ENCODE results near the gene SCPEP1. TPM values are rescaled to one million over a fixed set of nuclear protein-coding genes. Genes with fewer than 3 reads are reported as not detected.
A peak's percentile ranks its signal among the peaks of the same experiment; 100 is the strongest.
"Not testable (repeated sequence)": the region's sequence is repeated elsewhere in the genome, so short reads cannot be mapped to it uniquely, and the experiment has no call there.

The SCPEP1 gene
- total RNA-seq, 2 experiments from 2014 or later = 25.0 to 27.1 TPM

- POLR2A ChIA-PET = no interaction called here
- Mint-ChIP-seq H3K9me3 (no peaks in the 10 kb centered on the region), H3K4me3 (no peak overlapping the region), H3K27ac (no peak overlapping the region), H3K36me3 (ENCODE audit: low read depth) (no peaks in the 10 kb centered on the region), H3K4me1 (peaks cover 4% of the 10 kb centered on the region), H3K27me3 (peaks cover 22% of the 10 kb centered on the region)
- DNase-seq = no peak
- CTCF ChIA-PET = interaction anchor here (1.4 kb wide), 1 partner anchor 12 kb away, joined by 3 read pairs; the partner anchor contains the start of gene COIL
Observed at GRCh38 chr17:56972111-56972730, 5.7 kb upstream of the SCPEP1 start.

GRCh38 chr17:56973520-56973919 lies 4.4 kb upstream of the SCPEP1 start:
- H3K9me3 Mint-ChIP-seq = no peaks in the 10 kb centered on the region
- DNase-seq = no peak
- H3K4me1 Mint-ChIP-seq = peaks cover 10% of the 10 kb centered on the region
- H3K27me3 Mint-ChIP-seq = peaks cover 22% of the 10 kb centered on the region
- no peak overlapping the region for H3K4me3 Mint-ChIP-seq
- no peaks in the 10 kb centered on the region for H3K36me3 Mint-ChIP-seq (ENCODE audit: low read depth)
- POLR2A ChIA-PET = no interaction called here
- H3K27ac Mint-ChIP-seq = no peak overlapping the region
- CTCF ChIA-PET = no interaction called here

- ChIA-PET POLR2A (interaction anchor here (1.4 kb wide), 1 partner anchor 14 kb away, joined by 3 read pairs; the partner anchor contains the start of gene COIL), CTCF (no interaction called here)
- Mint-ChIP-seq H3K4me3 (no peak overlapping the region), H3K27ac (no peak overlapping the region), H3K36me3 (ENCODE audit: low read depth) (no peaks in the 10 kb centered on the region), H3K4me1 (peaks cover 15% of the 10 kb centered on the region), H3K27me3 (peaks cover 22% of the 10 kb centered on the region), H3K9me3 (no peaks in the 10 kb centered on the region)
- DNase-seq = no peak
Observed at GRCh38 chr17:56974055-56974454, 3.9 kb upstream of the SCPEP1 start.

GRCh38 chr17:56975656-56976055 lies 2.3 kb upstream of the SCPEP1 start:
- H3K4me1 Mint-ChIP-seq = peaks cover 25% of the 10 kb centered on the region
- peaks cover 19% of the 10 kb centered on the region for H3K27me3 Mint-ChIP-seq
- H3K27ac Mint-ChIP-seq = no peak overlapping the region
- no peaks in the 10 kb centered on the region for H3K36me3 Mint-ChIP-seq (ENCODE audit: low read depth)
- DNase-seq = no peak
- ChIA-PET CTCF (no interaction called here), POLR2A (interaction anchor here (1.4 kb wide), 1 partner anchor 15 kb away, joined by 3 read pairs; the partner anchor contains the start of gene COIL)
- no peaks in the 10 kb centered on the region for H3K9me3 Mint-ChIP-seq
- H3K4me3 Mint-ChIP-seq = no peak overlapping the region

GRCh38 chr17:56976941-56977608 lies 856 bp upstream of the SCPEP1 start:
- H3K27me3 Mint-ChIP-seq = peaks cover 19% of the 10 kb centered on the region
- H3K4me1 Mint-ChIP-seq = peaks cover 25% of the 10 kb centered on the region
- POLR2A ChIA-PET = interaction anchor here (0.9 to 2.7 kb wide), 5 partner anchors 11 to 144 kb away, joined by 3 to 15 read pairs (median 8); partner anchors contain the start of genes AKAP1 and COIL
- H3K36me3 Mint-ChIP-seq (ENCODE audit: low read depth) = no peaks in the 10 kb centered on the region
- no peak for DNase-seq
- CTCF ChIA-PET = interaction anchor here (1.1 kb wide), 1 partner anchor 157 kb away, joined by 3 read pairs; no protein-coding TSS in a partner anchor
- no peak overlapping the region for H3K27ac Mint-ChIP-seq
- peak overlapping the region; percentile 43 for H3K4me3 Mint-ChIP-seq
- no peaks in the 10 kb centered on the region for H3K9me3 Mint-ChIP-seq

- Mint-ChIP-seq H3K9me3 (no peaks in the 10 kb centered on the region), H3K27me3 (peaks cover 19% of the 10 kb centered on the region), H3K4me3 (peak overlapping the region; percentile 85), H3K36me3 (ENCODE audit: low read depth) (no peaks in the 10 kb centered on the region), H3K27ac (peak overlapping the region; percentile 80), H3K4me1 (peaks cover 25% of the 10 kb centered on the region)
- no peak for DNase-seq
- ChIA-PET POLR2A (interaction anchor here (0.6 to 2.7 kb wide), 10 partner anchors 8 to 1557 kb away, joined by 3 to 15 read pairs (median 3); partner anchors contain the start of genes AKAP1, C17orf67, COIL and DGKE), CTCF (interaction anchor here (0.7 to 1.4 kb wide), 6 partner anchors 11 to 1376 kb away, joined by 3 to 5 read pairs (median 3); no protein-coding TSS in a partner anchor)
Observed at GRCh38 chr17:56978441-56979090, 635 bp downstream of the SCPEP1 start.

GRCh38 chr17:56979091-56979480 lies 1.2 kb downstream of the SCPEP1 start:
- H3K27ac Mint-ChIP-seq = peak overlapping the region; percentile 29
- peaks cover 19% of the 10 kb centered on the region for H3K27me3 Mint-ChIP-seq
- H3K4me1 Mint-ChIP-seq = peaks cover 25% of the 10 kb centered on the region
- no peaks in the 10 kb centered on the region for H3K9me3 Mint-ChIP-seq
- H3K4me3 Mint-ChIP-seq = peak overlapping the region; percentile 85
- H3K36me3 Mint-ChIP-seq (ENCODE audit: low read depth) = peaks cover 2% of the 10 kb centered on the region
- CTCF ChIA-PET = interaction anchor here (0.8 to 1.4 kb wide), 3 partner anchors 10 to 17 kb away, joined by 3 to 5 read pairs (median 3); no protein-coding TSS in a partner anchor
- DNase-seq = no peak
- POLR2A ChIA-PET = interaction anchor here (0.6 to 2.7 kb wide), 8 partner anchors 9 to 145 kb away, joined by 3 to 15 read pairs (median 6); partner anchors contain the start of genes AKAP1, C17orf67, COIL and DGKE

GRCh38 chr17:56980526-56980925 lies 2.6 kb downstream of the SCPEP1 start:
- DNase-seq, H3K4me3 Mint-ChIP-seq, H3K27me3 Mint-ChIP-seq, H3K9me3 Mint-ChIP-seq, POLR2A ChIA-PET, CTCF ChIA-PET, H3K27ac Mint-ChIP-seq: not testable (repeated sequence)
- peaks cover 28% of the 10 kb centered on the region for H3K4me1 Mint-ChIP-seq
- H3K36me3 Mint-ChIP-seq (ENCODE audit: low read depth) = peaks cover 10% of the 10 kb centered on the region

GRCh38 chr17:56982312-56982711 lies 4.4 kb downstream of the SCPEP1 start:
- H3K4me3 Mint-ChIP-seq = no peak overlapping the region
- H3K27ac Mint-ChIP-seq = no peak overlapping the region
- peaks cover 23% of the 10 kb centered on the region for H3K4me1 Mint-ChIP-seq
- ChIA-PET CTCF (interaction anchor here (0.7 kb wide), 1 partner anchor 201 kb away, joined by 3 read pairs; no protein-coding TSS in a partner anchor), POLR2A (no interaction called here)
- no peak for DNase-seq
- no peaks in the 10 kb centered on the region for H3K9me3 Mint-ChIP-seq
- H3K36me3 Mint-ChIP-seq (ENCODE audit: low read depth) = peaks cover 19% of the 10 kb centered on the region
- H3K27me3 Mint-ChIP-seq = peaks cover under 1% of the 10 kb centered on the region

- Mint-ChIP-seq H3K9me3 (no peaks in the 10 kb centered on the region), H3K4me1 (peaks cover 20% of the 10 kb centered on the region), H3K36me3 (ENCODE audit: low read depth) (peaks cover 29% of the 10 kb centered on the region), H3K27ac (no peak overlapping the region), H3K4me3 (no peak overlapping the region), H3K27me3 (no peaks in the 10 kb centered on the region)
- DNase-seq = no peak
- CTCF ChIA-PET = no interaction called here
- POLR2A ChIA-PET = no interaction called here
Observed at GRCh38 chr17:56983366-56983765, 5.4 kb downstream of the SCPEP1 start.

- POLR2A ChIA-PET = no interaction called here
- no peak for DNase-seq
- Mint-ChIP-seq H3K4me1 (peaks cover 4% of the 10 kb centered on the region), H3K27me3 (no peaks in the 10 kb centered on the region), H3K27ac (no peak overlapping the region), H3K36me3 (ENCODE audit: low read depth) (peaks cover 29% of the 10 kb centered on the region), H3K9me3 (no peaks in the 10 kb centered on the region), H3K4me3 (no peak overlapping the region)
- CTCF ChIA-PET = no interaction called here
Observed at GRCh38 chr17:56985371-56986162, 7.6 kb downstream of the SCPEP1 start.

- ChIA-PET POLR2A (no interaction called here), CTCF (no interaction called here)
- Mint-ChIP-seq H3K4me3 (no peak overlapping the region), H3K27me3 (no peaks in the 10 kb centered on the region), H3K4me1 (peaks cover 4% of the 10 kb centered on the region), H3K27ac (no peak overlapping the region), H3K9me3 (no peaks in the 10 kb centered on the region), H3K36me3 (ENCODE audit: low read depth) (peaks cover 36% of the 10 kb centered on the region)
- no peak for DNase-seq
Observed at GRCh38 chr17:56987283-56987834, 9.4 kb downstream of the SCPEP1 start.
